Measurements from ENCODE around the gene OCA2.

The OCA2 gene

DNA sequence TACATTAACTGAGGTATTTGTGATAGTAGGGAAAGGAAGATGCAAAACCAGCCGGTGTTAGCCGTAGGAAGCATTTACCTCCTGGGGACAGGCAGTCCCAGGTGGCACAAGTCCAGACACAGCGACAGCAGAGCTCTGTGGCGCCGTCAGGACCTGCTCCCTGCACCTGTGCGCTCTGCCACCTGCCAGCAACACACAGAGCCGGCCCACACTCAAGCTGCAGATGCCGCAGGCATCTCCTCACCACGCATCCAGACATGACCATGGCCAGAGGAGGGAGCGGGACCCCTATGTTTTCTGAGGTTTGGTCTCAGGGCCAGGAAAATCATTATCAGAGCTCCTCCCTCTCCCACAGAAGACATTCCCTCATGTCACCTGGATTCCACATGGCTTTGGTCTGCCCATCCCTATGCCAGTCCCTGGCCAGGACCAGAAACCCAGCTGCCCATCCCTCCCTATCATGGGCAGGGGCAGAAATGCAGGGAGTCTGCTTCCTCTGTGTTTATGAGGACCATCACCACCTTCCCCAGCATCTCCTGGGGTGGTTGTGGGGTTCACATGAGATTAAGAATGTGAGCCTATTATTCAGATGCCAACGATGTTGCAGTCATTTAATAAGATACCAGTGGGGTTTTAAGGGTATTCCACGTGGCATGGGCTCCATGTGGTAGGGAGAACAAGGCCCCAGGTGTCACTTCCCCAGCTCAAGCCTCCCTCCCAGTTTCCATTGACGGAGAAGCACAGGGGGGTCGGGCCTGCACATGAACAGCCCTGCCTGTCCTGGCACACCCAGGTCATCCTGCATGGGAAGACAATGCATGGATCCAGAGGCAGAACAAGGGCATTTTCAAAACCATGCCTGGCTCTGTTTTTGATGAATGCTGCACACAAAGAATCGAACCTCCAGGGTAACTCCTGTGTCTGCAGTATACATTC lies 251.1 kb downstream of the OCA2 start:
- DNase-seq (ENCODE audit: low spot score) = no peak

DNA sequence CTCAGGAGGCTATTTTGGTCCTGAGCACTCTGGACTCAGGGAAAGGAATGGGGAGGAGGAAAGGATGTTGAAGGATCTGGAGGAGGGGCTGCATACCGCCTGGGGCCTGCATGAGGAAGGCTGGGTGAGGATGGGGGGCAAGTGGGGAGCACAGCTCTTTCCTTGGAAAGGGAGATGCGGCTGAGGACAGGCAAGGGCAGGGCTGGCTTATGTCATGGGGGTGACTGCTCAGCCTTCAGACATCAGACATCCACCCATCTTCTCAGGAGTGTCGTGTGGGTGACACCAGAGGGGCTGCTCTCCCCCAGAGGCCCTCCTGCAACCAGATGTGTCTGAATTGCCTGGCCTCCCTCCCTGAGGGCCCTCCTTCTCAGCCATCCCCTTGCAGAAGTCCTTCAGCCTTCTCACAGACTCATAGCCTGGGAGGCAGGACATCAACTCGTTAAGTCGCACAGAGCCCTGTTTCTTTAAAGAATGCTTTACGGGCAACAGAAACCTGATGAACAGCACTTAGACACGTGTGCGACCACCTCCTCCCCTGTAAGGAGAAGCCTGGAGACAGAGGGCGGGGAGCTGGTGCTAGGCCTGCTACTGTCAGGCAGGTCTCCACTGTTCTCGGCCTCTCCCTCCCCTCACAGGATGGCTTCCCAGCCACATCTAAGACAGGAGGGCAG lies 252.3 kb downstream of the OCA2 start:
- no peak for DNase-seq (ENCODE audit: low spot score)

DNA sequence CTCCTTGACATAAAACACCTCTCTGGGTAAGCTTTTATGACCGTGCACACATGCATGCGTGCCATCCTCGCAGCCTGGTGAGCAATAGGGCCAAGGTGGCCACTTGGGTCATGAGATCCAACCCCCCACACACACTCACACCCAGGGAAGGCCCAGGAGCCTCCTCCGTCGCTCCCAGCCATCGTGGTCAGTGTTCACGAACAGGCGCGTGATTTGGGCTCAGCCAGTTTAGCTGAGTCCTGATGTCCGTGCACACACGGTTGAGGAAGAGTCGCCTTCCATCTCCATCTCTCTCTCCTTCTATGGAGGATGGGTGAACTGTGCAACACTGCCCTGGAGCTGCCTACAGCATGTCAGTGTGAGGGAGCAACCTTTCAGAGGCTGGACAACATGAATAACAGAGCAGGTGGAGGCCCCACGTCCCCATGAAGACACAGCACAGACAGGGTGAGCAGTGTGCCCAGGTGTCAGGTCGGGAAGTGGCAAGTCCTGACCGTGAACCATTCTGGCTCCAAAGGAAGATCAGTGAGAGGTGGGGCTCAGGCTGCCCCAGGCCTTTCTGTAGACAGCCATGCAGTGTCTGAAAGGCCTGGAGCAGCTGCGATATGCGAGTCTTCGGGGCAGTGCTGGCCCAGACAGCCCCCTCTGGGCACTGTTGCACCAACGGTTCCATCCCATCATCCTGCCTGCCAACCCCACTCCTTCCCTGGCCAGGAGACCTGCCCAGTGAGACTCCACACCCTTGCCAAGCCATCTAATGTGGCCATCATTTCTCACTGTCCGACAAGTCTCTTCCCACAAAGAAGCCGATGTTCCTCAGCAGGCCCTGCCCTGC lies 253.4 kb downstream of the OCA2 start:
- DNase-seq (ENCODE audit: low spot score) = no peak

DNA sequence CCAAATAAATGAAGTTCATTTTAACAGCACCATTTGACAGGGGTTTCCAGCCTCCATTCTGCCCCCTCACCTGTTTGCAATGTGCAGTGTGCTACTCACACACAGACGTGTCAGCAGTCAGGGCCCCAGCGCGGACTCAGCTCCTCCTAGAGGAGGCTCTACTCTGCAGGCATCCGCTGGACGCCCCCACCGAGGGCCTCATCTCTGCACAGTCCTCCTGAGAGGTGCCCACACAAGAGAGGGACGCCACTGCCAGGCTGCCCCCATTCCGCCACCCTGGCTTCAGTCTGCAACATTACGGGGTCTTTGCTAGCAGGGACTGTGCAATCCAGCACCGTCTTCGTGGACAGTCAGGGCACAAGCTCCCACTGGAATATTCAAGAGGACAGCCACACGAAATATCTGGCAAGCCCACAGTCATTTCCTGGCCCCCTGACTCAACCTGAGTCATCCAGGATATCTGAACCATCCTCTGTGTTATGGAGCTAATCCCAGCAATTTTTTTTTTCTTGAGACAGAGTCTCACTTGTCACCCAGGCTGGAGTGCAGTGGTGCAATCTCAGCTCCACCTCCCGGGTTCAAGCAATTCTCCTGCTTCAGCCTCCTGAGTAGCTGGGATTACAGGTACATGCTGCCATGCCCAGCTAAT lies 255.0 kb downstream of the OCA2 start:
- no peak for DNase-seq (ENCODE audit: low spot score)

DNA sequence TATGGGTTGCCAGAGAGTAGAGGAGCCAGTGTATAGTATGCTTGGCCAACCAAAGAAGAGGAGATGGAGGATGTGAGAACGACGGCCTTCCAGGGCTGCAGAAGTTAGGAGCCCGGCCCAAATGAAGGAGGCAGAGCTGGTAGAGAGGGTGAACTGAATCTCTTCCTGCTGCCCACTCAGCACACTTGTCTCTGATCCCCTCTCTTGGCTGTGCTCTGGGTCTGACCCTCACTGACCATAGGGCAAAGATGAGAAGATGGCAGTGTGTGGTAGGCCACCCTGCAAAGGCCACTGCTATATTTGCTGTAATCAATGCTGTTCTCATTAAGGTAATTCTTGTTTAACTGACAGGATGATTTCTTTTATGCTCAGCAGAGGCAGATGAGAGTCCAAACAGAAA lies 256.0 kb downstream of the OCA2 start:
- no peak for DNase-seq (ENCODE audit: low spot score)

DNA sequence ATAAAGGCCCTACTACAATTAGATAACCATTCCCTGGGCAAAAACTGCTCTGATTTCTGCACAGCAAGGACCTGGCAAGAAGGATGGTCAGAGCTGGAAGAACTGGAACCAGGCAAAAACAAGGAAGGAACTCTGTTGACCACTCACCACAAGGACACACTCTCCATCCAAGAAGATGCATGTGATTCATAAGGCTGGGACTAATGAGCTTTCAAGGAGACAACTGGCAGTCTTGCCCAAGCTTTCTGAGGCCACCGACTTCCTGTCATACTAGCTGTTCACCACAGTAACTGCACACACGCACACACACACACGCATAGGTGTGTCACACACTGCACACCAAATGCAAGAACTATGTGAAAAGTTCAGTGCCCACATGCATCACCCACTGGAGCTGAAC lies 256.6 kb downstream of the OCA2 start:
- DNase-seq (ENCODE audit: low spot score) = no peak

DNA sequence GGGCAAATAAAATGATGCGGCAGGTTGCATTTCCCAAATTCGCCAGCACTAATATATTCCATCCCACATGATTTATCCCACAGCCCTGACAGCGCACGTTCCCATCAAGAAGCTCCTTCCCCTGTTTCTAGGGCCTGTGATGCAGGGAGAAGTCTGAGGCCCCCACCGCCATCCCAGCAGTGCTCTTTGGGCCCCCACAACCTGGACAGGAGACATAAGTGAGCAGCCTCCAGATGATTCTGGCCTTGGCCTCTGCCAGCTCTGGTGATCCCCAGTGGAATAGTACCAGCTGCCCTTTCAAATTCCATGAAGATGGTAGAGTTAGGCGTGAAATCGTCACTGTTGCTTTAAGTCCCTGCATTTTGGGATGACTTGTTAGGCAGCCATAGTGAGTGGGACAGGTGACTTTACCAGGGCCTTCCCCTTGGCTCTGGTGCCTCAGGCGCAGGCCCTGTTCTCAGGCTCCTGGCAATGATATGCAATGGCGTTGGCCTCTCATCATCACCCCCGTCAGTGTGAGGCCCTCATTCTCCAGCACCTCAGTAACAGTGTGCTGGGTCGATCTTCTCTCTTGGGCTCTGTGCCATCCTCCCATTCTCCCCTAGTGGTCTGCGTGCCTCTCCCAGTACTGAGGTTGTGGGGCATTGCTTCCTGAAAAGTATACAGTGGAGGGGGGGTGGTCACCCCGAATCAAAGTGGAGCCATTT lies 263.7 kb downstream of the OCA2 start:
- DNase-seq (ENCODE audit: low spot score) = no peak

DNA sequence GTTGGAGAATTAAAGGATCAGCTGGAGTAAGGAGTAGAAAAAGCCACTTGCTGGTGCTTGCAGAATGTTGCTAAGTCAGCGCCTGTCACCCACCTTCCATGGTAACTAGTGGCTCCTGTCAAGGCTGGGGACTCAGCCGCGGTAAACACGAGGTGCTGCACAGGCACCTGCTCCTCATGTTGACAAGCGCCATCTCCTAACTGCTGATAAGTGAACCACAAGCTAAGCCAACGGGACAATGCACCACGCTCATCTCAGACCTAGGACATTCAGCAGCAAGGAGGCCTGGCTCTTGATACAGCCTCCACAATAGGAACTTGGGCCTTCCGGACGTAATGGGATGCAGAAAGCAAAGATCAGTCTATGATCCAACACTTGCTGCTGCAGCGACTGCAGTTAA lies 264.4 kb downstream of the OCA2 start:
- DNase-seq (ENCODE audit: low spot score) = no peak

DNA sequence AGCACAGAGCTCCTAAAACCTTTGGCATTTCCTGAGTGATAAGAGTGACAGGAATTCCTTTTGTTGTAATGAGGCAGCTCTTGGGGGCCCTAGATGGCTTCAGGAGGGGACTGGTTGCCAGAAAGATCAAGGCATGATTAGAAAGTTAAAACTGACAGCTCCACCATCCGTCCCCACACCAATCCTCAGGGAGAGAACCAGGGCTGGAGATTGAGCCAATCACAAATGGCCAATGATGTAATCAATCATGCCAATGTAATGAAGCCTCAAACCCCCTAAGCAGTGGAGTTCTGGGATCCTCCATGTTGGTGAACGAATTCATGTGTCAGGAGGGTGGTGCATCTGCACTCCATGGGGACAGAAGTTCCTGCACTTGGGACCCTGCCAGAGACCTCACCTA lies 265.1 kb downstream of the OCA2 start:
- no peak for DNase-seq (ENCODE audit: low spot score)

DNA sequence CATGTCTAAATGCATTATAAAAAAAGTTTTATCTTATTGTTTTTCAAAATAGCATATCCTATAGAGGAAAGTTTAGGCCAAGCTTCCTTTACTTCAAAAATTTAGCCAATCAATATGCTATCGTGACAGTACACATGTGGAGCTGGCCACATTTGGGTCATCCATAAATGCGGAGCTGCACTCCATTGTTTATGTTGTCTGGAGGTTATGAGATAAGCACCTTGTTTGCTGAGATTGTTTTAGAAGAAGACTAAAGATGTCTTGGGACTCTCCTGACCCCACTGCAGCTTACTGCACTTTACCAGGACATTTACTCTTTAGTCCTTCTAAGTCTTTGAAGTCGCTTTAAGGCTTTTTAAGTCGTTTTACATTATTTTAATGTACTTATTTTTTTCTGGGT lies 265.9 kb downstream of the OCA2 start:
- no peak for DNase-seq (ENCODE audit: low spot score)

DNA sequence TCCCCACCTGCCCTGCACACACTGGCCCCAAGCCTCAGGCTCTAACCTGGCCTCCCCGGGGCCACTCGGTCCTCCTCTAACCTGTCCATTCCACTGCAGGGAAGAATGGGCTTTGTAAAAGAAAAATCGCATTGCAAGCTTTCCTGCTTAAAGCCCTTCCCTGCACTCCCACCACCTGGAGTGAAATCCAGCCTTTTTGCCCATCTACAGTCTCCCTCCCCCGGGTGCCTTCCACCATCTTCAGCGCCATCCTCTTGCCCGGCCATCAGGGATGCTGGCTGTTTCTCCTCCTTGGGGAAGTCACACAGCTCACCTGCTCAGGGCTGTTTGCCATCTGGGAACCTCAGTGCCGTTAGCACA lies 266.9 kb downstream of the OCA2 start:
- no peak for DNase-seq (ENCODE audit: low spot score)

DNA sequence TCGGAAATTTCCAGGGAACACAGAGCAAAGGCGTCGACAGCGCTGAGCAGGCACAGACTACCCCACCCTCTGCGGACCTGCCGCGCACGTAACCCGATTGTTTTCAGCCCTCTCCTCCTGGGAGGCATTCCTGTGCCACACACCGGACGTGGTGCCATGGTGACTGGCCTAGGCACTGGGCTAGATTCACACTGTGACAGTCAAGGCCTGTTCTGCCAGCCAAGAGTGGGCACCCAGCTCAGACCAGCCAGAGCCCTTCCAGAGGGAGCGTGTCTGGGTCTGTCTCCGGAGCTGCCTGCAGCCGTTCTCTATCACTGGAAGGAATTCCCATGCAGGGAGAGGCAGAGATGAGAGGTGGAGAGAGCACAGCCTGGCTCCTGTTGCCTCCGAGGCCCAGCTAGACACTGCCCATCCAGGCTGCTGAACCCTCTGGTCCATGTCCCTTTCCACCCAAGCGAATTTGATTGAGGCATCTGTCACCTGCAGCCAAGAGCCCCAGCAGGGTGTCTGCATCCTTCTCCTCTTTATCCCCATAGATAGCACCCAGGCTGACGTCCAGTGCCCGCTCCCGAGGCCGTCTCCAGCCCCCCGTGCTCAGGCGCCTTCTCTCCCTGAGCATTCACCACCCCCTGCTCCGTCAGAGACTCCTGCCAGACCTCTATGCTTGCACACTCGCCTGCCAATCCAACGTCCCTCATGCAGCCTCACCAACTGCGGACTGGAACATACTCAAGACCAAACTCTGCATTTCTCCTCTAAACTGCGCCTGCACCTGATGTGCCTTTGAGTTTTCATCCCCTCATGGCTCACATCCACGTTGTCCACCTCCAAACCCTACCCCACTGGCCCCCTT lies 267.5 kb downstream of the OCA2 start:
- DNase-seq (ENCODE audit: low spot score) = no peak

DNA sequence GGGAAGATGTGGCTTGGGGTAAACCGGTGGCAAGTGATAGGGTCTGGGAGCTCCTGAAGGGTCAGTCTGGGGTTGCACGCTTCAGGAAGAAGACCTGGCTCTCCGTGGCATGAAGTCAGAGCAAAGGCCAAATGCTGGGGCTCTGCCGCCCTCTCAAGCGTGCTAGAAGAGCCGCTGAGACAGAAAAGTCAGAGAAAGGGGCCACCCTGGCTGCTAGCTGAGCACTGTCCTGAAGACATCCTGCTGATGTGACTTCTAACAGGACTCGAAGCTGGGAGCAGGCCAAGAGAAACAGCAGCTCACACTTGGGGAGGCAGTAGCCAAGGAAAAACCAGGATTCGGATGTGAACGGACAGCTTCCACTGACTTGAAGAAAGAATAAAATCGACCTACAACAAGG lies 270.4 kb downstream of the OCA2 start:
- no peak for DNase-seq (ENCODE audit: low spot score)

DNA sequence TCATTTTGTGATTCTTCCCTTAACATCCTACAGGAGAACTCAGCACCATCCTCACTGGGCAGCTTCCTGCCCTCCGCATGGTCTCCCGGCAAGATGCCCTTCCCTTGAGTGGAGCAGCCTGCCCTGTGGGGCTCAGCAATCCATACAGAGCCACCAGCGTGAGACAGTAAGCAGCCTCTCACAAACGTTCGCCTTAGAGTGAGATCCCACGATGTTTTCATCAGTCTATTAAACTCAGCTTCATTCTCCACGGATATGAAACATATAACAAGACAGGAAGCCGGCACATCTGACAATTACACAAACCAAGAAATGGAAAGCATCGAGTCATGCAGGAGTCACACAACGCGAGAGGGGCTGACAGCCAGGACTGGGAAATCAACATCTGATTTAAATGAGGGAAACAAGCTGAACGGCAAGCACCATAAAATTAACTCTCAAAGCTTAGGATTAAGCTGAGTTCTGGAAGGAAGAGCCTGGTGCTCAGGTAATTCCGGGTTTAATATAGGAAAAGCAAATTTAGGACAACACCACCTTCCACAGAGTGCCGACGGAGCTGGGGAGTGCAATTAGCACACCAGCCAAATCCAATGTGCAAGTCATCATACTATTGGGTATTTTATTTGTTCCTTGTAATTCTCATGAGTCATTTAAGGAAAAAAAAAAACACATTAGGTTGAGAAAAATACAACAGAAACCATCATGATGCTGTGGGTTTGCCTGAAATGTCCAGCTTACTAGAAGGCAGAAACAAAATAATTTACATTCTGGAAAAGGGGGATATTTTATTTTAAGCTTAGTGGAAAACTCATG lies 272.0 kb downstream of the OCA2 start:
- DNase-seq (ENCODE audit: low spot score) = no peak

DNA sequence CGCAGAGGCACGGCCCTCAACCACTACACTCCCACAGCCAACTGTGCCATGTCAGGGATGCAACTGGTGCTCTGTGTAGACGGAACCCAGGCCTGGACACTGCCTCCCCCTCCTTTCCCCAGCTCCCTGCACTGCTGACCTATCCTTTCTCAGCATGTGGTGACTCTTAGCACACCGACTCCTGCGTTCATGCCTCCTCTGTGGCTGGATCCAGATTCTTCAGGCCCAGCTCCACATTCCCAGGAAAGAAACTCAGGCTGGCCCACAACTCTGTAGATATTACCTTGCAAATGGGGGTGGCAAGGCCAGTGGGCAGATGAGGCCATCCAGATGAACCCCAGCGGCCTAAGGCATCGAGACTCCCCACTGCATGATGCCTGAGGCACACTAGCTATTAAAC lies 272.7 kb downstream of the OCA2 start:
- no peak for DNase-seq (ENCODE audit: low spot score)

DNA sequence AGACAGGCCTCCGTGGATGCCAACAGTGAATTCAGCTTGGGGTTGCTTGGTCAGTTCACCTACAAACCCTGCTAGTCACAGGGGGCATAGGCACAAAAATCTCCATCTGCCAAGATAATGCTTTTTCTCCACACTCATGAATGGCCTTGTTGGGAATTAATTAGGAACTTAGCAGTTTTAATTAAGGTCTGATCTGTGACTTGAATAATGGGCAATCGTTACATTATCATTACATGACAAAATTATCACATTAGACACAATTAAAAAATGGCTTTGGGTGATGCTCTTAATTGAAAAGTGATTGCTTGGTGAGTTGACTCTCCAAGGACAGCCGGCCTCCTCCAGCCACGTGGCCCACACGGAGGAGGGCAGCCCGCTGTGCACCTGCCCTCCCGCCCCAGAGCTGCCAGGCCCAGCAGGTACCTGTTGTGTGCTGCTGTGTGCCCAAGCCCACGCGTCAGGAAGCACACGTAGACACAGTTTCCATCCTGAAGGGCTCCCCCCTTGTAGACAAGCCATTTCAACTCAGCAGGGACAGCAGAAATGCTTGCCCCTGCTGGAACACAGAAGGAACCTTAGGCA lies 274.2 kb downstream of the OCA2 start:
- DNase-seq (ENCODE audit: low spot score) = no peak

DNA sequence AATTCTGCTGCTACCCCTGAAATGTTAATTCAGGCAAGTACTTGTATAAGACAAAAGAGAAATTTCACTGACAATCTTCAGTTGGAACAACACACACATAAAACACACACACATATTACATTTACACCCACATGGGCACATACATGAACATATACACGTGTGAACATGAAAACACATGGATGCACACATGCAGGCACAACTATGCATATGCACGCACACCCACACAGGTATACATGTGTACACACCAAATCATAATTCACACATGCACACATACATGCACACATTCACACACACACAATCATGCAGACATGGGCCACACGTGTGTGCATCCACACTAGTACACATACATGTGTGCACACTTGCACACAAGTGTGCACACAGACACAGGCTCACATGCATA lies 277.8 kb downstream of the OCA2 start:
- no peak for DNase-seq (ENCODE audit: low spot score)

DNA sequence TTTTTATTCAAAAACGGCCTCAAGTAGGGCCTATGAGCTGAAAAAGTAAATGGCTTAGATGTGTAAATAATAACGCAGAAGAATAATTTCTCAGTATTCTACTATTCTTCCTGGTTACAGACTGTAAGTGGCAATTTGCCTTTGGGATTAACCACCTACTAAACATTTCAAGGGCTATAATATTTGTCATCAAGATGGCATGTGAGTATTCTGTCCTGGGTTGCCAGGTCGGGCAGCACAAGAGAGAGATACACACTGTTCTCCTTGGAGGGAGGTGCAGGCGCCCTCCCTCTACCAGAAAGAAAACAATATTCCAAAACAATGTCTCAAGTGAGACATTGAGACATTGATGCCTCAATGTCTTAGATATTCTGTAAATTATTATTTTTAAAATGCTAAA lies 278.4 kb downstream of the OCA2 start:
- no peak for DNase-seq (ENCODE audit: low spot score)

DNA sequence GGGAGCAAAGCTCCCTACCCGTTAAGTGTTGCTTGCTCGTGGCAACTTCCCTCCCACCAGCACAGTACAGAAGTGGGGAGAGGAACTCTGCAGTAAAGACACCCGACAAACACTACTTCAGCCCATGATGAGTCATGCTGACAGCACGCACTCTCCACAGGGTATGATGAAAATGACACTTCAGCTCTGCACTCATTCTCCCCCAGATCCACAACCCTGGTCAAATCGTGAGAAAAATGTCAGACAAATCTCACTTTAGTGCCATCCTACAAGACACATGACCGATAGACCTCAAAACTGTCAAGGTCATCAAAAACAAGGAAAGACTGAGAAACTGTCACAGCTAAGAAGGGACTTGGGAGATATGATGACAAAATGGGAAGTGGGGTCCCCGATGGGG lies 278.9 kb downstream of the OCA2 start:
- no peak for DNase-seq (ENCODE audit: low spot score)
